ENCODE measurements around the gene GEMIN4.
"Not testable (repeated sequence)": the region's sequence is repeated elsewhere in the genome, so short reads cannot be mapped to it uniquely, and the experiment has no call there.

- TF ChIP-seq CTCF (IDR thresholded peaks at IDR 0.05); POLR2A (IDR thresholded peaks at IDR 0.05; ENCODE audit: low read depth): not testable (repeated sequence)
Observed at GRCh38 chr17:789931-790873, 38.1 kb upstream of the GEMIN4 start.

All from esophagus muscularis mucosa (tissue), 3 donors.